Upper lobe of left lung (tissue), 6 donors: ENCODE measurements around the gene DAZ2. TPM values are rescaled to one million over a fixed set of nuclear protein-coding genes. Genes with fewer than 3 reads are reported as not detected.
"Not testable (repeated sequence)": the region's sequence is repeated elsewhere in the genome, so short reads cannot be mapped to it uniquely, and the experiment has no call there.

Source experiments
- ATAC-seq, 2 donors: fragments of 200-7000 bp; cut with Tn5 transposase; one replicate each; pipeline ENCODE4 v1.9.1; 2022; ENCODE audit warnings: mild to moderate bottlenecking in 2 of 2, moderate library complexity in 2 of 2; ENCODE audit not compliant: low FRiP score in 2 of 2
- DNase-seq, 2 donors: peaks; one replicate each; pipeline ENCODE4 v3.0.0-alpha.2; 2019 to 2020
- H3K27ac ChIP-seq, 4 donors: fragments of 200-600 bp; sonication (generic); one replicate each; pipeline ENCODE4 v1.5.1; 2016 to 2019
- H3K27me3 ChIP-seq, 4 donors: fragments of 200-600 bp; sonication (generic); one replicate each; pipeline ENCODE4 v1.5.1; 2017 to 2019
- H3K36me3 ChIP-seq, 4 donors: fragments of 200-600 bp; sonication (generic); one replicate each; pipeline ENCODE4 v1.5.1; 2016 to 2019
- H3K4me1 ChIP-seq, 4 donors: fragments of 200-600 bp; sonication (generic); one replicate each; pipeline ENCODE4 v1.5.1; 2018 to 2019
- H3K4me3 ChIP-seq, 4 donors: fragments of 200-600 bp; sonication (generic); one replicate each; pipeline ENCODE4 v1.5.1; 2017 to 2019; ENCODE audit warnings: mild to moderate bottlenecking in 2 of 4, moderate library complexity in 1 of 4
- H3K9me3 ChIP-seq, 4 donors: fragments of 200-600 bp; sonication (generic); one replicate each; pipeline ENCODE4 v1.5.1; 2018 to 2019
- WGBS, 2 donors: methylation state at CpG; one replicate each; pipeline ENCODE4 v1.1.5; 2017 to 2018; 5-methylcytosine and 5-hydroxymethylcytosine counted together
- total RNA-seq, 6 donors: library from RNA; depleted of rRNA in 4 of 6; stranded (reverse); fragments of >200 nt in 4 of 6; gene quantifications; one replicate each; pipeline versions ENCODE4 v1.1.0 to v1.2.1, GENCODE V29; 2016 to 2021
- donor health status: DM: no; HTN: no; CAD: no; lungs with moderate emphysema.
- donor health status: DM: no; HTN: yes; CAD: no; lungs with severe emphysema.

The DAZ2 gene, protein sequence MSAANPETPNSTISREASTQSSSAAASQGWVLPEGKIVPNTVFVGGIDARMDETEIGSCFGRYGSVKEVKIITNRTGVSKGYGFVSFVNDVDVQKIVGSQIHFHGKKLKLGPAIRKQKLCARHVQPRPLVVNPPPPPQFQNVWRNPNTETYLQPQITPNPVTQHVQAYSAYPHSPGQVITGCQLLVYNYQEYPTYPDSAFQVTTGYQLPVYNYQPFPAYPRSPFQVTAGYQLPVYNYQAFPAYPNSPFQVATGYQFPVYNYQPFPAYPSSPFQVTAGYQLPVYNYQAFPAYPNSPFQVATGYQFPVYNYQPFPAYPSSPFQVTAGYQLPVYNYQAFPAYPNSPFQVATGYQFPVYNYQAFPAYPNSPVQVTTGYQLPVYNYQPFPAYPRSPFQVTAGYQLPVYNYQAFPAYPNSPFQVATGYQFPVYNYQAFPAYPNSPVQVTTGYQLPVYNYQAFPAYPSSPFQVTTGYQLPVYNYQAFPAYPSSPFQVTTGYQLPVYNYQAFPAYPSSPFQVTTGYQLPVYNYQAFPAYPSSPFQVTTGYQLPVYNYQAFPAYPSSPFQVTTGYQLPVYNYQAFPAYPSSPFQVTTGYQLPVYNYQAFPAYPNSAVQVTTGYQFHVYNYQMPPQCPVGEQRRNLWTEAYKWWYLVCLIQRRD
- total RNA-seq = not detected

DNA sequence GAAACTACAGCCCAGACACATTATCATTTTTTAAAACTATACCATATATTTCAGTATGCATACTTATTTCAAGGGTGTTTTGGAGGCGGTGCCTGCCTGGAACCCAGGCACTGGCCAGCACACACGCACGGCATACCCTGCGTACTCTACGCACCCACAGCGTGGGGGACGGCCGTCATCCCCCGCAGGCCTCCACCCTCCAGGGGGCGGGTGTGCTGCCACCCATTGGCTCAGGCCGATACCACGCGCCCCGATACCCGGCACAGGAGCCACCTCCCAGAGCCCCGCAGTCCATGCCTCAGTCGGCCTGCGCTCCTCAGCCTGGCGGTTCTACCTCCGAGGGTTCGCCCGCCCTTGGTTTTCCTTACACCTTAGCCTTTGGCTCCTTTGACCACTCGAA, at the start of gene DAZ2:
Gene DAZ2, plus strand, starts transcription at position 301 of the 400 bp plus-strand sequence. CDS start 208 bp downstream, outside the sequence.
- not testable (repeated sequence) for H3K36me3 ChIP-seq, H3K27ac ChIP-seq, DNase-seq, H3K4me3 ChIP-seq, H3K27me3 ChIP-seq, H3K9me3 ChIP-seq, H3K4me1 ChIP-seq, ATAC-seq
- no CpG with 5 or more reads among the region's 23 CpGs for WGBS, 2 donors

DNA sequence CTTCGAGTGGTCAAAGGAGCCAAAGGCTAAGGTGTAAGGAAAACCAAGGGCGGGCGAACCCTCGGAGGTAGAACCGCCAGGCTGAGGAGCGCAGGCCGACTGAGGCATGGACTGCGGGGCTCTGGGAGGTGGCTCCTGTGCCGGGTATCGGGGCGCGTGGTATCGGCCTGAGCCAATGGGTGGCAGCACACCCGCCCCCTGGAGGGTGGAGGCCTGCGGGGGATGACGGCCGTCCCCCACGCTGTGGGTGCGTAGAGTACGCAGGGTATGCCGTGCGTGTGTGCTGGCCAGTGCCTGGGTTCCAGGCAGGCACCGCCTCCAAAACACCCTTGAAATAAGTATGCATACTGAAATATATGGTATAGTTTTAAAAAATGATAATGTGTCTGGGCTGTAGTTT, 20.4 kb upstream of the DAZ2 start, which contains the start of gene DAZ1:
Gene DAZ1, minus strand, starts transcription at position 101 of the 400 bp plus-strand sequence. CDS start 208 bp downstream, outside the sequence.
- H3K27me3 ChIP-seq, H3K4me1 ChIP-seq, H3K4me3 ChIP-seq, DNase-seq, ATAC-seq, H3K36me3 ChIP-seq, H3K27ac ChIP-seq, H3K9me3 ChIP-seq: not testable (repeated sequence)
- no CpG with 5 or more reads among the region's 23 CpGs for WGBS, 2 donors

GRCh38 chrY:23207455-23207854, 11.9 kb upstream of the DAZ2 start:
- no CpG with 5 or more reads among the region's 4 CpGs for WGBS, 2 donors
- ATAC-seq, H3K36me3 ChIP-seq, H3K4me1 ChIP-seq, H3K4me3 ChIP-seq, H3K27ac ChIP-seq, DNase-seq, H3K27me3 ChIP-seq, H3K9me3 ChIP-seq: not testable (repeated sequence)

- not testable (repeated sequence) for H3K36me3 ChIP-seq, ATAC-seq, H3K27me3 ChIP-seq, H3K9me3 ChIP-seq, DNase-seq, H3K4me1 ChIP-seq, H3K27ac ChIP-seq, H3K4me3 ChIP-seq
- no CpG with 5 or more reads among the region's 4 CpGs for WGBS, 2 donors
Observed at GRCh38 chrY:23209802-23210495, 9.4 kb upstream of the DAZ2 start.

GRCh38 chrY:23210681-23211080, 8.7 kb upstream of the DAZ2 start:
- H3K36me3 ChIP-seq, H3K9me3 ChIP-seq, DNase-seq, H3K27ac ChIP-seq, H3K27me3 ChIP-seq, ATAC-seq, H3K4me3 ChIP-seq, H3K4me1 ChIP-seq: not testable (repeated sequence)
- WGBS, 2 donors = no CpG with 5 or more reads among the region's 4 CpGs

Other genes starting within 250 kb of the DAZ2 start
- gene BPY2, start 235.3 kb upstream of the DAZ2 start, total RNA-seq = not detected
- gene DAZ1, start 20.5 kb upstream of the DAZ2 start, total RNA-seq = not detected